Choroid plexus epithelial cell (primary cell): ENCODE measurements around the gene PLRG1.

Source experiments
- DNase-seq: peaks from one replicate; pipeline ENCODE4 v3.0.0-alpha.2; 2010; ENCODE audit warnings: low read depth
- H3K4me3 ChIP-seq: 2 replicates; pipeline ENCODE4 v1.5.1; 2011; ENCODE audit warnings: low read depth, mild to moderate bottlenecking, control low read depth, low read length, moderate library complexity
- CTCF ChIP-seq: conservative IDR thresholded peaks from 2 replicates; pipeline ENCODE4 v1.5.1; 2011; ENCODE audit warnings: low read depth, mild to moderate bottlenecking, control low read depth, inconsistent platforms, low read length, moderate library complexity

PLRG1 gene

GRCh38 chr4:154542271-154542879 lies 7.8 kb downstream of the PLRG1 start:
- H3K4me3 ChIP-seq: no peak overlapping the region
- TF ChIP-seq CTCF: no peak
- DNase-seq: no peak

GRCh38 chr4:154534296-154534695 lies 15.9 kb downstream of the PLRG1 start:
- no peak for DNase-seq
- H3K4me3 ChIP-seq: no peak overlapping the region
- no peak for TF ChIP-seq CTCF

GRCh38 chr4:154529728-154530519 lies 20.3 kb downstream of the PLRG1 start:
- DNase-seq: peak; percentile 13
- no peak overlapping the region for H3K4me3 ChIP-seq
- no peak for TF ChIP-seq CTCF

GRCh38 chr4:154528869-154529268 lies 21.3 kb downstream of the PLRG1 start:
- DNase-seq: no peak
- no peak overlapping the region for H3K4me3 ChIP-seq
- no peak for TF ChIP-seq CTCF

- no peak overlapping the region for H3K4me3 ChIP-seq
- DNase-seq: no peak
- no peak for TF ChIP-seq CTCF
These were observed 22.9 kb downstream of the PLRG1 start for GRCh38 chr4:154527308-154527707.

- TF ChIP-seq CTCF: no peak
- no peak overlapping the region for H3K4me3 ChIP-seq
- no peak for DNase-seq
These were observed 24.0 kb downstream of the PLRG1 start for GRCh38 chr4:154526151-154526550.

GRCh38 chr4:154521607-154522006 lies 28.6 kb downstream of the PLRG1 start:
- no peak for TF ChIP-seq CTCF
- no peak overlapping the region for H3K4me3 ChIP-seq
- no peak for DNase-seq
